MM.1S (cell line): ENCODE results near the gene POLE4.

Source experiments
- CTCF ChIP-seq: fragments of 300-600 bp; sonication (generic); IDR thresholded peaks from 2 replicates; pipeline ENCODE4 v1.5.1; 2016; ENCODE audit warnings: antibody characterized with exemption, low read length, mixed read lengths
- EZH2 ChIP-seq: fragments of 300-600 bp; sonication (generic); optimal IDR thresholded peaks from 2 replicates; pipeline ENCODE3; 2017; ENCODE audit warnings: low read depth, mild to moderate bottlenecking, antibody characterized with exemption, low read length, mixed read lengths
- EZH2phosphoT487 ChIP-seq: fragments of 300-600 bp; sonication (generic); IDR thresholded peaks from 2 replicates; pipeline ENCODE4 v1.6.1; 2018; ENCODE audit warnings: antibody characterized with exemption, low read length

- TF ChIP-seq EZH2phosphoT487 (no peak), CTCF (no peak), EZH2 (no peak)
These were observed 47.4 kb upstream of the POLE4 start for GRCh38 chr2:74911061-74911460.
